ENCODE results near the gene TASOR2.

TASOR2 gene

GRCh38 chr10:5656737-5657579, 27.7 kb upstream of the TASOR2 start:
- DNase-seq (ENCODE audit: low read depth in 2 of 2): no peak

- no peak for DNase-seq (ENCODE audit: low read depth in 2 of 2)
Measured at GRCh38 chr10:5658871-5659618, 25.6 kb upstream of the TASOR2 start.

GRCh38 chr10:5659702-5660528, 24.7 kb upstream of the TASOR2 start:
- DNase-seq (ENCODE audit: low read depth in 2 of 2): no peak

- no peak for DNase-seq (ENCODE audit: low read depth in 2 of 2)
Measured at GRCh38 chr10:5661043-5661442, 23.6 kb upstream of the TASOR2 start.

GRCh38 chr10:5662708-5663579, 21.7 kb upstream of the TASOR2 start:
- DNase-seq (ENCODE audit: low read depth in 2 of 2): no peak

GRCh38 chr10:5663692-5664427, 20.8 kb upstream of the TASOR2 start:
- DNase-seq (ENCODE audit: low read depth in 2 of 2): no peak

- DNase-seq (ENCODE audit: low read depth in 2 of 2): peak; percentile 57 to 65
Measured at GRCh38 chr10:5665373-5666007, 19.1 kb upstream of the TASOR2 start.

GRCh38 chr10:5666008-5666840, 18.4 kb upstream of the TASOR2 start, which contains the start of gene ASB13:
Gene ASB13, minus strand, starts transcription at chr10:5666595. Its CDS starts 44 bp downstream, at chr10:5666551.
- no peak for DNase-seq (ENCODE audit: low read depth in 2 of 2)

GRCh38 chr10:5666841-5667630, 17.6 kb upstream of the TASOR2 start:
- no peak for DNase-seq (ENCODE audit: low read depth in 2 of 2)

- DNase-seq (ENCODE audit: low read depth in 2 of 2): no peak
Measured at GRCh38 chr10:5668429-5668828, 16.2 kb upstream of the TASOR2 start.

- DNase-seq (ENCODE audit: low read depth in 2 of 2): no peak
Measured at GRCh38 chr10:5669604-5670003, 15.0 kb upstream of the TASOR2 start.

GRCh38 chr10:5670662-5671375, 13.8 kb upstream of the TASOR2 start:
- no peak for DNase-seq (ENCODE audit: low read depth in 2 of 2)

GRCh38 chr10:5678397-5679036, 6.1 kb upstream of the TASOR2 start:
- DNase-seq (ENCODE audit: low read depth in 2 of 2): no peak

GRCh38 chr10:5679037-5679435, 5.6 kb upstream of the TASOR2 start:
- DNase-seq (ENCODE audit: low read depth in 2 of 2): no peak

GRCh38 chr10:5679606-5680005, 5.0 kb upstream of the TASOR2 start:
- DNase-seq (ENCODE audit: low read depth in 2 of 2): no peak

GRCh38 chr10:5681930-5682329, 2.7 kb upstream of the TASOR2 start:
- no peak for DNase-seq (ENCODE audit: low read depth in 2 of 2)

- DNase-seq (ENCODE audit: low read depth in 2 of 2): no peak
Measured at GRCh38 chr10:5683065-5683464, 1.6 kb upstream of the TASOR2 start.

Measured in fibroblast of skin of left biceps (primary cell).